H1 (cell line): ENCODE results near the gene DHCR7. TPM values are rescaled to one million over a fixed set of nuclear protein-coding genes. Genes with fewer than 3 reads are reported as not detected.
A peak's percentile ranks its signal among the peaks of the same experiment; 100 is the strongest.

ENCODE experiments used
- CTCF ChIA-PET: fragments of 300-600 bp; sonication (Branson Sonifier 250); formaldehyde crosslinking; loops from one replicate; lab custom pipeline; 2021; ENCODE audit not compliant: partially characterized antibody; lab: Charles Lee
- POLR2A ChIA-PET: fragments of 300-600 bp; sonication (Branson Sonifier 250); formaldehyde crosslinking; loops from one replicate; lab custom pipeline; 2021; ENCODE audit warnings: inconsistent platforms; ENCODE audit not compliant: partially characterized antibody; lab: Charles Lee
- DNase-seq, 2 experiments: peaks; one replicate each; pipeline versions ENCODE4 v3.0.0 to v3.0.0-alpha.2; 2010 to 2022; ENCODE audit warnings: low spot score in 2 of 2, low read depth in 1 of 2, mixed read lengths in 1 of 2
- FAIRE-seq: peaks from 2 replicates; lab custom pipeline; 2011; peaks lifted over from hg19 to GRCh38; lab: Jason Lieb, UNC
- H2AFZ ChIP-seq: 2 replicates; pipeline ENCODE4 v1.8.1; 2012; ENCODE audit warnings: low read length, inconsistent platforms
- H2AK5ac ChIP-seq: 2 replicates; pipeline ENCODE4 v1.6.1; 2013; ENCODE audit warnings: low read depth, low read length
- H2BK120ac ChIP-seq: replicated peaks from 2 replicates; pipeline ENCODE3; 2013; ENCODE audit warnings: low read depth, low read length, inconsistent platforms
- H2BK12ac ChIP-seq: 2 replicates; pipeline ENCODE4 v1.6.1; 2013; ENCODE audit warnings: low read depth, low read length
- H2BK15ac ChIP-seq: 2 replicates; pipeline ENCODE4 v1.6.1; 2013; ENCODE audit warnings: low read length
- H2BK20ac ChIP-seq: 2 replicates; pipeline ENCODE4 v1.6.1; 2013; ENCODE audit warnings: low read length
- H2BK5ac ChIP-seq: 2 replicates; pipeline ENCODE4 v1.6.1; 2013; ENCODE audit warnings: low read depth, low read length
- H3K14ac ChIP-seq: 2 replicates; pipeline ENCODE4 v1.6.1; 2013; ENCODE audit warnings: inconsistent platforms; ENCODE audit not compliant: insufficient read length
- H3K18ac ChIP-seq: 2 replicates; pipeline ENCODE4 v1.6.1; 2013; ENCODE audit warnings: low read length; ENCODE audit errors: extremely low read depth
- H3K23ac ChIP-seq: 2 replicates; pipeline ENCODE4 v1.6.1; 2013; ENCODE audit warnings: inconsistent platforms; ENCODE audit not compliant: insufficient read length
- H3K23me2 ChIP-seq: 2 replicates; pipeline ENCODE4 v1.6.1; 2013; ENCODE audit warnings: low read depth, low read length
- H3K27ac ChIP-seq: 2 replicates; pipeline ENCODE4 v1.6.1; 2011; ENCODE audit warnings: low read depth, low read length, inconsistent platforms
- H3K27me3 ChIP-seq, 4 experiments: replicated peaks in 1 of 4; 1 replicate in 1 of 4; 2 replicates in 3 of 4; pipeline versions ENCODE4 v1.6.1 to v1.8.1; 2011 to 2013; ENCODE audit warnings: low read length in 3 of 4, mild to moderate bottlenecking in 3 of 4, inconsistent platforms in 2 of 4, mixed read lengths in 2 of 4, moderate library complexity in 1 of 4; ENCODE audit not compliant: control insufficient read depth in 3 of 4, insufficient read depth in 3 of 4; ENCODE audit errors: extremely low read depth in 1 of 4
- H3K36me3 ChIP-seq, 4 experiments: 2 replicates each; pipeline versions ENCODE4 v1.6.1 to v1.8.1; 2011 to 2013; ENCODE audit warnings: mild to moderate bottlenecking in 4 of 4, low read length in 3 of 4, moderate library complexity in 2 of 4, control low read depth in 1 of 4, inconsistent platforms in 1 of 4; ENCODE audit not compliant: insufficient read depth in 4 of 4, control insufficient read depth in 2 of 4
- H3K4ac ChIP-seq: replicated peaks from 2 replicates; pipeline ENCODE3; 2013; ENCODE audit warnings: low read length, low read depth, mixed read lengths, inconsistent platforms; ENCODE audit not compliant: insufficient read length
- H3K4me1 ChIP-seq, 4 experiments: replicated peaks in 1 of 4; 1 replicate in 1 of 4; 2 replicates in 3 of 4; pipeline versions ENCODE4 v1.6.1 to v1.8.1; 2011 to 2013; ENCODE audit warnings: low read length in 3 of 4, inconsistent platforms in 2 of 4, mixed read lengths in 1 of 4; ENCODE audit not compliant: insufficient read depth in 4 of 4, control insufficient read depth in 3 of 4
- H3K4me2 ChIP-seq, 2 experiments: 2 replicates each; pipeline versions ENCODE4 v1.6.1 to v1.8.1; 2011 to 2013; ENCODE audit warnings: low read depth in 2 of 2, low read length in 2 of 2, control low read depth in 1 of 2, inconsistent platforms in 1 of 2, mild to moderate bottlenecking in 1 of 2; ENCODE audit not compliant: insufficient read depth in 1 of 2
- H3K4me3 ChIP-seq, 4 experiments: fragments of 200-600, 300-600 bp in 1 of 4; sonication (generic), shearing (Covaris generic), sonication (Bioruptor Twin) in 1 of 4; 2 replicates each; pipeline versions ENCODE4 v1.5.1 to v1.8.1; 2011 to 2016; ENCODE audit warnings: low read length in 4 of 4, low read depth in 3 of 4, control low read depth in 2 of 4, inconsistent platforms in 2 of 4, mild to moderate bottlenecking in 2 of 4, mixed read lengths in 1 of 4, moderate library complexity in 1 of 4; ENCODE audit not compliant: insufficient read depth in 2 of 4; ENCODE audit errors: extremely low read depth in 1 of 4
- H3K56ac ChIP-seq: replicated peaks from 2 replicates; pipeline ENCODE3; 2013; ENCODE audit warnings: low read depth, mild to moderate bottlenecking, mixed read lengths, low read length, inconsistent platforms; ENCODE audit not compliant: insufficient read length
- H3K79me1 ChIP-seq: 2 replicates; pipeline ENCODE4 v1.6.1; 2013; ENCODE audit warnings: low read depth, low read length, control low read depth
- H3K79me2 ChIP-seq, 2 experiments: 2 replicates each; pipeline versions ENCODE4 v1.6.1 to v1.8.1; 2012 to 2013; ENCODE audit warnings: low read length in 2 of 2, mild to moderate bottlenecking in 2 of 2, inconsistent platforms in 1 of 2; ENCODE audit not compliant: insufficient read depth in 2 of 2, control insufficient read depth in 1 of 2
- H3K9ac ChIP-seq, 4 experiments: replicated peaks in 1 of 4; 1 replicate in 1 of 4; 2 replicates in 3 of 4; pipeline versions ENCODE4 v1.6.1 to v1.8.1; 2011 to 2013; ENCODE audit warnings: low read depth in 3 of 4, low read length in 3 of 4, control low read depth in 2 of 4, mild to moderate bottlenecking in 2 of 4, moderate library complexity in 2 of 4, inconsistent platforms in 1 of 4; ENCODE audit errors: extremely low read depth in 1 of 4
- H3K9me3 ChIP-seq, 2 experiments: 2 replicates each; pipeline versions ENCODE4 v1.6.1 to v1.8.1; 2012 to 2013; ENCODE audit warnings: mild to moderate bottlenecking in 2 of 2, moderate library complexity in 2 of 2, control low read depth in 1 of 2, inconsistent platforms in 1 of 2, low read depth in 1 of 2, low read length in 1 of 2, mixed read lengths in 1 of 2; ENCODE audit not compliant: insufficient read depth in 2 of 2
- H4K20me1 ChIP-seq, 2 experiments: replicated peaks in 1 of 2; 2 replicates each; pipeline versions ENCODE3 to v1.8.1; 2011 to 2013; ENCODE audit warnings: inconsistent platforms in 2 of 2, low read length in 2 of 2, mild to moderate bottlenecking in 1 of 2; ENCODE audit not compliant: insufficient read depth in 2 of 2, control insufficient read depth in 1 of 2
- H4K5ac ChIP-seq: 2 replicates; pipeline ENCODE4 v1.6.1; 2013; ENCODE audit warnings: low read length, low read depth, mixed read lengths, inconsistent platforms; ENCODE audit not compliant: insufficient read length
- H4K8ac ChIP-seq: 2 replicates; pipeline ENCODE4 v1.8.0; 2013; ENCODE audit warnings: mild to moderate bottlenecking, moderate library complexity, low read length, inconsistent platforms; ENCODE audit not compliant: insufficient read depth; ENCODE audit errors: extremely low read depth
- H4K91ac ChIP-seq: replicated peaks from 2 replicates; pipeline ENCODE3; 2013; ENCODE audit warnings: low read length, mixed read lengths, inconsistent platforms; ENCODE audit not compliant: insufficient read length
- BACH1 ChIP-seq: IDR thresholded peaks from 2 replicates; pipeline ENCODE4 v1.6.1; 2012; ENCODE audit warnings: low read length, improper control_type of control experiment
- FOSL1 ChIP-seq: IDR thresholded peaks from 2 replicates; pipeline ENCODE4 v1.6.1; 2011; ENCODE audit warnings: mild to moderate bottlenecking, low read depth, low read length, moderate library complexity; ENCODE audit not compliant: insufficient read depth
- HDAC2 ChIP-seq, 2 experiments: fragments of 300-600 bp in 1 of 2; sonication (generic) in 1 of 2; IDR thresholded peaks; 2 replicates each; pipeline ENCODE4 v1.6.1; 2011 to 2012; ENCODE audit warnings: low read depth in 2 of 2, low read length in 2 of 2, mild to moderate bottlenecking in 2 of 2, moderate library complexity in 2 of 2, borderline replicate concordance in 1 of 2, inconsistent platforms in 1 of 2
- JUN ChIP-seq: IDR thresholded peaks from 2 replicates; pipeline ENCODE4 v1.6.1; 2011; ENCODE audit warnings: low read depth, mild to moderate bottlenecking, improper control_type of control experiment, low read length
- SIN3A ChIP-seq, 2 experiments: IDR thresholded peaks in 1 of 2; conservative IDR thresholded peaks in 1 of 2; 2 replicates each; pipeline ENCODE4 v1.6.1; 2011 to 2012; ENCODE audit warnings: low read length in 2 of 2, improper control_type of control experiment in 1 of 2, low read depth in 1 of 2, mild to moderate bottlenecking in 1 of 2
- SIX5 ChIP-seq: IDR thresholded peaks from 2 replicates; pipeline ENCODE4 v1.6.1; 2011; ENCODE audit warnings: mild to moderate bottlenecking, low read depth, low read length
- TEAD4 ChIP-seq: IDR thresholded peaks from 2 replicates; pipeline ENCODE4 v1.6.1; 2012; ENCODE audit warnings: low read depth, low read length, inconsistent platforms, mixed read lengths
- YY1 ChIP-seq: IDR thresholded peaks from 2 replicates; pipeline ENCODE4 v1.6.1; 2011; ENCODE audit warnings: low read depth, mild to moderate bottlenecking, low read length
- WGBS, 2 experiments: shearing (Covaris generic) in 1 of 2; methylation state at CpG; one replicate each; pipeline versions ENCODE4 v1.1.6 to v1.1.7; 2013 to 2015; ENCODE audit warnings: low lambda C conversion rate in 2 of 2, mixed read lengths in 2 of 2, inconsistent platforms in 1 of 2, low coverage in 1 of 2, missing lambda C conversion rate in 1 of 2; ENCODE audit not compliant: insufficient replicate concordance in 2 of 2, insufficient coverage in 1 of 2, insufficient read length in 1 of 2; ENCODE audit errors: extremely low coverage in 1 of 2, missing lambda C conversion rate in 1 of 2; 5-methylcytosine and 5-hydroxymethylcytosine counted together
- polyA plus RNA-seq, 7 experiments: library from polyadenylated mRNA; depleted of rRNA in 3 of 7; stranded (reverse) in 5 of 7; unstranded in 2 of 7; fragments of >200 nt in 5 of 7; fragments of 200-250 nt in 2 of 7; gene quantifications; 1 replicate in 5 of 7; 2 replicates in 1 of 7; 4 replicates in 1 of 7; pipeline versions ENCODE4 v1.2.1 to v1.2.3, GENCODE V29; 2011 to 2013; ENCODE audit warnings: missing spikeins in 2 of 7, mixed read lengths in 2 of 7
- total RNA-seq: library from RNA; stranded (reverse); fragmentation: NEBNext Ultra II Directional; extraction: Animal tissue kit (Norgen Biotek cat#: 25700); gene quantifications from 2 replicates; pipeline ENCODE4 v1.2.1, GENCODE V29; 2021
- TF ChIP-seq, protein P1 (sequence below), 3 experiments: IDR thresholded peaks; 1 replicate in 2 of 3; 2 replicates in 1 of 3; pipeline versions ENCODE4 v1.5.1 to v1.6.1; 2011; ENCODE audit warnings: low read length in 3 of 3, mild to moderate bottlenecking in 3 of 3, inconsistent platforms in 2 of 3, low read depth in 1 of 3, moderate library complexity in 1 of 3; ENCODE audit not compliant: insufficient read depth in 1 of 3; ENCODE audit errors: control extremely low read depth in 1 of 3

The DHCR7 gene
- total and polyA plus RNA-seq, 2 of the 8 experiments (the other 6 are each of a cell fraction or from before 2014, with no cell fraction given): 144 to 157 TPM

DNA sequence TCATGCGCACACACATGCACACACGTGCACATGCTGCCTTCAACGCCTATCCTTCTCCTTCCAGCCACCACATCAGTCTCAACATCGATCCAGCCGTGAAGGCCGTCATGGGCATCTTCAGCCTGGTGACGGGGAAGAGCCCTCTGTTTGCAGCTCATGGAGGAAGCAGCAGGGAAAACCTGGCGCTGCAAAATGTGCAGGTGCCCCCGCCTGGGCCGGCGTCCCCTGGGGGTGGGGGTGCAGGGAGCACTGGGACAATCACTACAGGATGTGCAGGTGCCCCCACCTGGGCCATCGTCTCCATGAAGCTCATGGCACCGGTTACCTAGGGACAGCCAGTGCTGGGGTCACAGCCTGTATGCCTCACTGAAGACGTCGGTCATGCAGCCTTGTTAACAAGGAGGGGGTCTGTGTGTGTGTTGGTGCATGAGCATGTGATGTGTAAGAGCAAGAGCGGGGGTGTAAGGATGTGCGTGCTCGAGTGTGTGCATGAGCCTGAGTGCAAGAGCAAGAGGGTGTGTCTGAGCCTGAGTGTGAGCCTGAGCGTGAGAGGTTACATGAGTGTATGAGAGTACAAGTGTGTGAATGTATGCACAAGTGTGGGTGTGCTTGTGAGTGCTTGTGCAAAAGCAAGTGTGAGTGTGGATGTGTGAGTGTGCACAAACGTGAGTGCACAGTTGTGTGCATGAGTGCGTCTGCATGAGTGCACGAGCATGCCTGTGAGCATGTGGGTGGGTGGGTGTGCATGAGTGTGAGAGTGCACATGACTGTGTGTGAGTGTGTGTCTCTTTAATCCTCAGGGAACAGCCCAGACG, 36.3 kb upstream of the DHCR7 start:
- H3K36me3 ChIP-seq: peaks cover 8 to 24% (median 19%) of the 10 kb centered on the region in 4 experiments; a peak in 7 of 8 replicates
- TF ChIP-seq JUN (no peak), FOSL1 (no peak), SIX5 (no peak), HDAC2 (IDR thresholded peaks at IDR 0.05; ENCODE audit: borderline replicate concordance in 1 of 2, low read depth in 2 of 2, low read length in 2 of 2) (no peak), YY1 (no peak), BACH1 (no peak), TEAD4 (no peak), SIN3A (conservative IDR thresholded peaks at IDR 0.05 in 1 of 2, IDR thresholded peaks at IDR 0.05 in 1 of 2; ENCODE audit: low read depth in 1 of 2, low read length in 2 of 2) (no peak)
- TF ChIP-seq, protein P1, sequence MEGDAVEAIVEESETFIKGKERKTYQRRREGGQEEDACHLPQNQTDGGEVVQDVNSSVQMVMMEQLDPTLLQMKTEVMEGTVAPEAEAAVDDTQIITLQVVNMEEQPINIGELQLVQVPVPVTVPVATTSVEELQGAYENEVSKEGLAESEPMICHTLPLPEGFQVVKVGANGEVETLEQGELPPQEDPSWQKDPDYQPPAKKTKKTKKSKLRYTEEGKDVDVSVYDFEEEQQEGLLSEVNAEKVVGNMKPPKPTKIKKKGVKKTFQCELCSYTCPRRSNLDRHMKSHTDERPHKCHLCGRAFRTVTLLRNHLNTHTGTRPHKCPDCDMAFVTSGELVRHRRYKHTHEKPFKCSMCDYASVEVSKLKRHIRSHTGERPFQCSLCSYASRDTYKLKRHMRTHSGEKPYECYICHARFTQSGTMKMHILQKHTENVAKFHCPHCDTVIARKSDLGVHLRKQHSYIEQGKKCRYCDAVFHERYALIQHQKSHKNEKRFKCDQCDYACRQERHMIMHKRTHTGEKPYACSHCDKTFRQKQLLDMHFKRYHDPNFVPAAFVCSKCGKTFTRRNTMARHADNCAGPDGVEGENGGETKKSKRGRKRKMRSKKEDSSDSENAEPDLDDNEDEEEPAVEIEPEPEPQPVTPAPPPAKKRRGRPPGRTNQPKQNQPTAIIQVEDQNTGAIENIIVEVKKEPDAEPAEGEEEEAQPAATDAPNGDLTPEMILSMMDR (IDR thresholded peaks at IDR 0.05; ENCODE audit: control extremely low read depth in 1 of 3, insufficient read depth in 1 of 3, low read depth in 1 of 3, low read length in 3 of 3): no peak

More for the DNA sequence above, 36.3 kb upstream of the DHCR7 start:
- Histone ChIP-seq H2BK15ac (no peak overlapping the region), H3K79me2 (no peaks in the 10 kb centered on the region), H3K27ac (no peak overlapping the region), H3K4me3 (no peak overlapping the region), H2BK120ac (no peak overlapping the region), H3K18ac (no peak overlapping the region), H4K5ac (no peak overlapping the region), H3K23me2 (peaks cover 4% of the 10 kb centered on the region; the same call in 1 of the 2 replicates), H3K4me2 (no peak overlapping the region), H2AFZ (no peak overlapping the region), H3K4me1 (no peaks in the 10 kb centered on the region), H3K56ac (no peak overlapping the region), H2BK12ac (no peak overlapping the region), H2BK5ac (no peak overlapping the region), H3K9me3 (no peaks in the 10 kb centered on the region), H3K9ac (peak overlapping the region in 1 of 4 experiments; percentile 32; a peak in 1 of 7 replicates), H4K20me1 (peaks cover 4 to 17% of the 10 kb centered on the region in 2 experiments), H4K91ac (no peak overlapping the region), H3K14ac (no peak overlapping the region), H3K27me3 (no peaks in the 10 kb centered on the region), H3K23ac (no peak overlapping the region), H3K79me1 (no peaks in the 10 kb centered on the region), H3K4ac (no peak overlapping the region), H2AK5ac (no peak overlapping the region), H4K8ac (no peak overlapping the region), H2BK20ac (no peak overlapping the region)
- DNase-seq (no peak), FAIRE-seq (no peak)
- 95% methylated on average over 21 of the region's 23 CpGs; no CpG with 5 or more reads in 1 of the 2 experiments for WGBS, 2 experiments
- ChIA-PET POLR2A (interaction anchor here (0.6 kb wide), 1 partner anchor 18 kb away, joined by 3 read pairs; no protein-coding TSS in a partner anchor), CTCF (no interaction called here)
